Measurements from ENCODE around the gene TAS2R19. TPM values are rescaled to one million over a fixed set of nuclear protein-coding genes. Genes with fewer than 3 reads are reported as not detected.
"Not testable (repeated sequence)": the region's sequence is repeated elsewhere in the genome, so short reads cannot be mapped to it uniquely, and the experiment has no call there.

Gene TAS2R19, protein sequence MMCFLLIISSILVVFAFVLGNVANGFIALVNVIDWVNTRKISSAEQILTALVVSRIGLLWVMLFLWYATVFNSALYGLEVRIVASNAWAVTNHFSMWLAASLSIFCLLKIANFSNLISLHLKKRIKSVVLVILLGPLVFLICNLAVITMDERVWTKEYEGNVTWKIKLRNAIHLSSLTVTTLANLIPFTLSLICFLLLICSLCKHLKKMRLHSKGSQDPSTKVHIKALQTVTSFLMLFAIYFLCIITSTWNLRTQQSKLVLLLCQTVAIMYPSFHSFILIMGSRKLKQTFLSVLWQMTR
- 1 to 10 TPM; 3.9 to 6.5 TPM for total RNA-seq

DNA sequence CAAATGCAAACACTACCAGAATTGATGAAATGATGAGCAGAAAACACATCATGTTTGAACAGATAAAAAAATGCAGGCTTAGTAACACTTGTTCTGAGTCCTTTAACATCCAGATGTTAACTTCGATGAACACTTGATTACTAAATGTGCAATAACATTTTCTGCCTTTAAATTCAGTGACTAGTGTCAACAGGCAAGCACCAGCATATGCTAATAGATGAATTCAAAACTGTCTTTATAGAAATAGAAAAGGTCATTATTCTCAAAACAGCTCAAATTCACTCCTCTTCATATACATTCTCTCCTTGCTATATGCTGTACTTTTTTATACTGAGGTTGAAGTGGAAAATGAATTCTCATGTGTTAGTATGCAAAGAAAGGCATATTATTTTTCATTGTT, at the start of gene TAS2R19:
Gene TAS2R19, minus strand, starts transcription at position 101 of the 400 bp plus-strand sequence. Its CDS starts 49 bp downstream, at position 52.
- Mint-ChIP-seq H3K27ac (no peak within 1 kb of the TSS), H3K9me3 (no peaks in the 10 kb centered on the region), H3K4me1 (no peaks in the 10 kb centered on the region), H3K36me3 (ENCODE audit: low read depth) (peaks cover 23% of the 10 kb centered on the region), H3K4me3 (no peak within 1 kb of the TSS), H3K27me3 (no peaks in the 10 kb centered on the region)
- ATAC-seq (replicated peaks): no peak

DNA sequence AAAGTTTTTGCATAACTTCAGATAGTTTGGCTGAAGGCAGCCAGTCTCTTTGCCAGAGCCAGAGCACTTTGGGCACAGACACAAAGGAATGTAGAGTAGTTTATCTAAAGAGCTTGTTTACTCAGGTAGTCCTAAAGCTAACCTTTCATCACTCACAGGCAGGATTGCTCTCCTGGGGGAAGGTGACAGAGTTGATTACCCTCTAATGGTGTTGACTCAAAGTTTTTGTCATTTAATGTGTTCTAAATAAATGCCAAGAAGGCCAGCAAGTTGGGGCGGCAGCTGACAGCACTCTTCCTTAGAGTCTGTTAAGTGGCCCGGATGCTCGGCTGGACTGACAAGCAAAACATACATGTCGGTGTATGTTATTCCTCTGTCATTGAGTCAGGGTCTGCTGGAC, 49.0 kb upstream of the TAS2R19 start:
- Mint-ChIP-seq H3K9me3 (no peaks in the 10 kb centered on the region), H3K27me3 (no peaks in the 10 kb centered on the region), H3K36me3 (ENCODE audit: low read depth) (peaks cover 18% of the 10 kb centered on the region), H3K4me3 (no peak overlapping the region), H3K27ac (no peak overlapping the region), H3K4me1 (peaks cover 14% of the 10 kb centered on the region)
- no peak for ATAC-seq (replicated peaks)

DNA sequence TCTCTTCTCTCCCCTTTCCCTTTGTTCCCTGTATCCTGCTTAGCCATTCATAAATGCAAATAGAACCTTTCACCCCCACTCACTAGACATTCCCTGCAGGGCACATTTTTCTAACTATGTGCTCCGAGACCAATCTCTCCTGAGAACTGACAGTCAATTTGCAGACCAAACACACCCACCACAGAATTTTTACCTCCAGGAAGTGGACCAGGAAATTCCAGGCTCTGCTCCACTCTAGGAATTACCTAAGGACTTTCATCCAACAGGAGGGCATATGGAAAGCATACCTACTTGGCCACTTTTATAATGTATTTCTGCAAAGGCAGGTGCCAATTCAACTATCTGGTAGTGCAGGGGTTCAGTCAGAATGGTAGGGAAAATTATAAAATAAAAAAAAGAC, 48.6 kb upstream of the TAS2R19 start:
- H3K9me3 Mint-ChIP-seq: no peaks in the 10 kb centered on the region
- no peak overlapping the region for H3K4me3 Mint-ChIP-seq
- no peak for ATAC-seq (replicated peaks)
- H3K4me1 Mint-ChIP-seq: peaks cover 14% of the 10 kb centered on the region
- peaks cover 18% of the 10 kb centered on the region for H3K36me3 Mint-ChIP-seq (ENCODE audit: low read depth)
- no peak overlapping the region for H3K27ac Mint-ChIP-seq
- H3K27me3 Mint-ChIP-seq: no peaks in the 10 kb centered on the region

DNA sequence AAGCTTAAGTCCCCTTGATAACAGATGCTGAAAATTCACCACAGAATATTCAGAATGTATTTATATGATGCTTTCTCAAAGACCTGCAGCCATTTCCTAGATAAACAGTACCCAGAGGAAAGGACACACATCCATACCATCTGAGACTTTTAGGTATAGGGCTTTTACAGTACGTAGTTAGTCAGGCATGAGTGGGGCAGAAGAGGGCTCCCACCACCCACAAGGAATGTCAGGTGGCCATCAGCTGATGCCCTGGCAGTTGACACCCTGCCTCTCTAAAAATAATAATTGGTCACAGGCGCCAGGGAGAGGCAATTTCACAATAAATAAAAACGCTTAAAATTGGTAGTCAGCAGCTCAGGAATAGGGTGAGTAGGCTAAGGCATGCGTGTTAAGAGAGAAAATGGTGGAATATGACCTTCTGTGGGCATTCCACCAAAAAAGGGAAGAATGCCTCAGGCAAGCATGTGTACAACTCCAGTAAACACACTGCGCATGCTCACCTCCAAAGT, 47.5 kb upstream of the TAS2R19 start:
- Mint-ChIP-seq H3K4me3 (no peak overlapping the region), H3K9me3 (no peaks in the 10 kb centered on the region), H3K4me1 (peaks cover 10% of the 10 kb centered on the region), H3K27ac (no peak overlapping the region), H3K27me3 (no peaks in the 10 kb centered on the region), H3K36me3 (ENCODE audit: low read depth) (peaks cover 18% of the 10 kb centered on the region)
- ATAC-seq (replicated peaks): no peak

- Mint-ChIP-seq H3K36me3 (ENCODE audit: low read depth) (peaks cover 4% of the 10 kb centered on the region), H3K4me3 (no peak overlapping the region), H3K27ac (no peak overlapping the region), H3K27me3 (no peaks in the 10 kb centered on the region), H3K4me1 (no peaks in the 10 kb centered on the region), H3K9me3 (no peaks in the 10 kb centered on the region)
- ATAC-seq (replicated peaks): no peak
Observed at GRCh38 chr12:11067514-11067913, 45.1 kb upstream of the TAS2R19 start.

- not testable (repeated sequence) for H3K4me1 Mint-ChIP-seq; H3K9me3 Mint-ChIP-seq; H3K27me3 Mint-ChIP-seq; H3K36me3 Mint-ChIP-seq (ENCODE audit: low read depth); ATAC-seq (replicated peaks); H3K4me3 Mint-ChIP-seq
- H3K27ac Mint-ChIP-seq: peak within 1 kb of the TSS; percentile 7
Observed at GRCh38 chr12:11062194-11062593, 39.8 kb upstream of the TAS2R19 start, which contains the start of gene TAS2R46. TSS of gene TAS2R46 (minus strand) at chr12:11062294. CDS start at chr12:11062294, 0 bp downstream.

DNA sequence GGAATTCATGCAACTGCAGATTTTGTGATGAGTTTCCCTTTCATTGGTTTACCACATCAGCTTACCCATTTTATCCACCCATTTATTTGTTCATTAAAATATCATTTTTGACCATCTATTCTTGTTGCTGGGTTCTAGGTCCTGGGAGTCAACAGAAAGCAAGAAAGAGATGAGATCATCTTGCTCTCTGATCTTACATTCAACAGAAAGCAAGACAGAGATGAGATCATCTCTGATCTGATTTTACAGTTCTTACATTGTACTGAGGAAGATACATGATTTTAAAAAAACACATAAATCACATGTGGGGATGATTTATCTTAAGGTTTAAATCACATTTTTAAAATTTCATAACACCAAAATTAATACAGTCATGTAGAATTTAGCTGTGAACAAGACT, 37.4 kb upstream of the TAS2R19 start:
- Mint-ChIP-seq H3K4me3 (no peak overlapping the region), H3K27ac (no peak overlapping the region), H3K36me3 (ENCODE audit: low read depth) (no peaks in the 10 kb centered on the region), H3K27me3 (no peaks in the 10 kb centered on the region), H3K9me3 (no peaks in the 10 kb centered on the region), H3K4me1 (peaks cover 4% of the 10 kb centered on the region)
- peak; percentile 77 for ATAC-seq (replicated peaks)

GRCh38 chr12:11059041-11059440, 36.6 kb upstream of the TAS2R19 start:
- Mint-ChIP-seq H3K4me3 (no peak overlapping the region), H3K4me1 (peaks cover 4% of the 10 kb centered on the region), H3K9me3 (no peaks in the 10 kb centered on the region), H3K27me3 (no peaks in the 10 kb centered on the region), H3K36me3 (ENCODE audit: low read depth) (no peaks in the 10 kb centered on the region), H3K27ac (no peak overlapping the region)
- ATAC-seq (replicated peaks): no peak

DNA sequence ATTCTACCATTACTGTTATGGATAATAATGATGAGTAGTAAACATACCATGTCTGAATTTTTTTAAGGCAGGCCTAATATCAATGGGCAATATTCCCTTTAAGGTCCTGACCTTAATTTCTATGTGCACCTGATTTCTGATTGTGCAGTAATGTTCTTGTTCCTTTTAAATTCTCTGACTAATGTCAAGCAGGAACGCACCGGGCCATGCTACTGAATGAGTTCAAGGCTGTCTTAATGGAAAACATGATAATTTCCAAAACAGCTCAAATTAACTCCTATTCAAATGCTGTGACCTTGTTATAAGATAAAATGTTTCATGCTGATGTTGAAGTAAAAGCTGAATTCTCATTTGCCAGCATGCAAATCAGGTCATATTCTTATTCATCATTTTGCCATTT, 32.9 kb upstream of the TAS2R19 start:
- Mint-ChIP-seq H3K27ac (no peak overlapping the region), H3K9me3 (peaks cover 5% of the 10 kb centered on the region), H3K27me3 (no peaks in the 10 kb centered on the region), H3K4me3 (no peak overlapping the region), H3K36me3 (ENCODE audit: low read depth) (peaks cover 10% of the 10 kb centered on the region), H3K4me1 (no peaks in the 10 kb centered on the region)
- ATAC-seq (replicated peaks): no peak

- H3K36me3 Mint-ChIP-seq (ENCODE audit: low read depth): peaks cover 47% of the 10 kb centered on the region
- not testable (repeated sequence) for ATAC-seq (replicated peaks); H3K27me3 Mint-ChIP-seq; H3K27ac Mint-ChIP-seq; H3K9me3 Mint-ChIP-seq; H3K4me3 Mint-ChIP-seq; H3K4me1 Mint-ChIP-seq
Observed at GRCh38 chr12:11049806-11050531, 27.5 kb upstream of the TAS2R19 start.

GRCh38 chr12:11041366-11041765, 18.9 kb upstream of the TAS2R19 start:
- H3K36me3 Mint-ChIP-seq (ENCODE audit: low read depth): peaks cover 64% of the 10 kb centered on the region
- not testable (repeated sequence) for H3K27me3 Mint-ChIP-seq; H3K27ac Mint-ChIP-seq; ATAC-seq (replicated peaks); H3K4me1 Mint-ChIP-seq; H3K9me3 Mint-ChIP-seq; H3K4me3 Mint-ChIP-seq

- no peak for ATAC-seq (replicated peaks)
- no peak overlapping the region for H3K27ac Mint-ChIP-seq
- H3K9me3 Mint-ChIP-seq: peaks cover 2% of the 10 kb centered on the region
- H3K4me1 Mint-ChIP-seq: peaks cover 9% of the 10 kb centered on the region
- no peaks in the 10 kb centered on the region for H3K27me3 Mint-ChIP-seq
- H3K36me3 Mint-ChIP-seq (ENCODE audit: low read depth): peaks cover 68% of the 10 kb centered on the region
- H3K4me3 Mint-ChIP-seq: no peak overlapping the region
Observed at GRCh38 chr12:11040162-11040561, 17.7 kb upstream of the TAS2R19 start.

DNA sequence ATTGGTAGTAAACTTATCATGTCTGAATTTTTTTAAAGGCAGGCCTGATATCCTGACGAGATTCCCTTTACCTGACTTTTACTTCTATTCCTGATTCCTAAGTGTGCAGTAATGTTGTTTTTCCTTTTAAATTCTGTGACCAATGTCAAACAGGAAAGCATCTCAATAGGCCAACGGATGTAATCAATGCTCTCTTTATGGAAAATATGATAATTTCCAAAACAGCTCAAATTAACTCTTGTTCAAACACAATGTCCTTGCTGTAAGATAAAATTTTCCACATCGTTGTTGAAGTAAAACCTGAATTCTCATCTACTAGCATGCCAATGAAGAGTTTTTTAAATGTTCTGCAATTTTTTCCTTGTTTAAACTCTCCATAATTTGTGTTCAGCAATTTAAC, 16.8 kb upstream of the TAS2R19 start:
- H3K27me3 Mint-ChIP-seq: no peaks in the 10 kb centered on the region
- no peak for ATAC-seq (replicated peaks)

DNA sequence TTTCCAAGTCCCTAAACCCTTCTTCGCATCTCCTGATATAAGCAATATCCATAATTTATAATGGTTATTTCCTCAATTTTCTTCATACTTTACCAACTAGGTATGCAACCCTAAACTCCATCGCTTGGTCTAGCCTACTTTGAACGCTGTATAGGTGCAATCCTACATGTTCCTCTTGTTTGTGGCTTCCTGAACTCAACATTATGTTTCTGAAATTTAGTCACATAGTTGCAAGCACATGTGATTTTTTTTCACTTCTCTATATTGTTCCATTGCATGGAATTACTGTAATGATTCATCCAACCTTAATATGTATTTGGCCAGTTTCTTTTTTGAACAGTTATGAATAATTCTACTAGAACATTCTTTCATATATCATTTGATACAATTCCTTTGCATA, 11.5 kb upstream of the TAS2R19 start:
- H3K4me3 Mint-ChIP-seq, H3K4me1 Mint-ChIP-seq, H3K27me3 Mint-ChIP-seq, H3K9me3 Mint-ChIP-seq, H3K27ac Mint-ChIP-seq: not testable (repeated sequence)
- ATAC-seq (replicated peaks): peak; percentile 92
- H3K36me3 Mint-ChIP-seq (ENCODE audit: low read depth): peaks cover 43% of the 10 kb centered on the region

More for the DNA sequence above, 16.8 kb upstream of the TAS2R19 start:
- no peak overlapping the region for H3K27ac Mint-ChIP-seq
- H3K4me1 Mint-ChIP-seq: peaks cover 5% of the 10 kb centered on the region
- H3K9me3 Mint-ChIP-seq: peaks cover 4% of the 10 kb centered on the region
- peaks cover 61% of the 10 kb centered on the region for H3K36me3 Mint-ChIP-seq (ENCODE audit: low read depth)
- no peak overlapping the region for H3K4me3 Mint-ChIP-seq

- H3K27me3 Mint-ChIP-seq: no peaks in the 10 kb centered on the region
- H3K36me3 Mint-ChIP-seq (ENCODE audit: low read depth): peaks cover 53% of the 10 kb centered on the region
- ATAC-seq (replicated peaks): no peak
- H3K4me1 Mint-ChIP-seq: no peaks in the 10 kb centered on the region
- peaks cover 4% of the 10 kb centered on the region for H3K9me3 Mint-ChIP-seq
- no peak within 1 kb of the TSS for H3K27ac Mint-ChIP-seq
- no peak within 1 kb of the TSS for H3K4me3 Mint-ChIP-seq
Observed at GRCh38 chr12:11031307-11031706, 8.9 kb upstream of the TAS2R19 start, which contains the start of gene TAS2R31. TSS of gene TAS2R31 (minus strand) at chr12:11031407. CDS start at chr12:11031335, 72 bp downstream.
